ENCODE measurements around the gene UAP1L1. TPM values are rescaled to one million over a fixed set of nuclear protein-coding genes. Genes with fewer than 3 reads are reported as not detected.
"Not testable (repeated sequence)": the region's sequence is repeated elsewhere in the genome, so short reads cannot be mapped to it uniquely, and the experiment has no call there.

The UAP1L1 gene
- total RNA-seq, 1 donor from 2014 or later = 11.5 TPM

DNA sequence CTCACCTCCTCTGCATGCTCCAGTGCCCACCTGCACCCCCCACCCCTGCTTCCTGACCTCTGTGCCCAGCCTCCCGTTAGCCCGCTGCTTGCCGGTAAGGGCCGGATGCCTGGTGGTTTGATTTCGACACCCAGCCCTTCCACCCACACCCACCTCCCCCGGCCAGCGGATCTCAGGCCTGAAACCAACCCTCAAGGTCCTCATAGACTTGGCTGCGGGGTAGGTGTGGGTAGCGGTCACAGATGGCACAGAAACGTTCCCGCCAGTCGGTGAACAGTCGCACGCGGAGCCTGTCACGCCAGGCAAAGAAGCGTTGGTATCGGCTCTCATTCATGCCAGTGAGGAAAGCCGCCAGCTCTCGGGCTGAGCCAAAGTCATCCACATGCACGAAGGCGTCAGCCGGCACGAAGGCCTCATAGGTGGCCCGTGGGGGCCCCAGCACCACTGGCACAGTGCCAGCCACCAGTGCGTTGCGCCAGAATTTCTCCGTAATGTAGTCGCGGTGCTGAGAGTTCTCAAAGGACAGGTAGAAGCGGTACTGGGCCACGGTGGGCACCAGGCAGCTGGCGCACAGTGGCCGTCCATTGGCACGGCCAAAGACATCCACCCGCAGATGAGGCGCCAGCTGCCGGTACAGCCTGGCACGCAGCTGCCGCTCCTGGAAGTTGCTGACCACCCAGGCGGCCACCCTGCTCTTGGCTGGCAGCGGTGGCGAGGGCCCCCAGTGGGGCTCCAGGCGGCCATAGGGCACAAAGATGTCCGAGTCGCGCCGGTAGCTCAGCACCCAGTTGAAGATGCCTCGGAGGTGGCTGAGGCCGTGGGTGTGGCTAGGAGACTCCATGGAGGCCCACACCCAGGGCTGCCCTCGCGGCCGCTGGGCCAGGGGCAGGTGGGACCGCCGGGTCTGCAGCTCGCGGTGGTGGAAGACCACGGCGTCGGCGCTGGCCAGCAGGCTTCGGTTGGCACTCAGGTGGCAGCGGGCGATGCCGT is 46.5 kb upstream of the UAP1L1 start:
- intact Hi-C loops (cut with micrococcal nuclease) = no loop called here
- H3K4me1 ChIP-seq = peaks cover 47% of the 10 kb centered on the region
- no peaks in the 10 kb centered on the region for H3K36me3 ChIP-seq
- DNase-seq = no peak
- H3K27ac ChIP-seq (replicated peaks) = no peak overlapping the region
- TF ChIP-seq, protein P1, sequence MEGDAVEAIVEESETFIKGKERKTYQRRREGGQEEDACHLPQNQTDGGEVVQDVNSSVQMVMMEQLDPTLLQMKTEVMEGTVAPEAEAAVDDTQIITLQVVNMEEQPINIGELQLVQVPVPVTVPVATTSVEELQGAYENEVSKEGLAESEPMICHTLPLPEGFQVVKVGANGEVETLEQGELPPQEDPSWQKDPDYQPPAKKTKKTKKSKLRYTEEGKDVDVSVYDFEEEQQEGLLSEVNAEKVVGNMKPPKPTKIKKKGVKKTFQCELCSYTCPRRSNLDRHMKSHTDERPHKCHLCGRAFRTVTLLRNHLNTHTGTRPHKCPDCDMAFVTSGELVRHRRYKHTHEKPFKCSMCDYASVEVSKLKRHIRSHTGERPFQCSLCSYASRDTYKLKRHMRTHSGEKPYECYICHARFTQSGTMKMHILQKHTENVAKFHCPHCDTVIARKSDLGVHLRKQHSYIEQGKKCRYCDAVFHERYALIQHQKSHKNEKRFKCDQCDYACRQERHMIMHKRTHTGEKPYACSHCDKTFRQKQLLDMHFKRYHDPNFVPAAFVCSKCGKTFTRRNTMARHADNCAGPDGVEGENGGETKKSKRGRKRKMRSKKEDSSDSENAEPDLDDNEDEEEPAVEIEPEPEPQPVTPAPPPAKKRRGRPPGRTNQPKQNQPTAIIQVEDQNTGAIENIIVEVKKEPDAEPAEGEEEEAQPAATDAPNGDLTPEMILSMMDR (IDR thresholded peaks at IDR 0.05; ENCODE audit: borderline replicate concordance) = no peak
- H3K27me3 ChIP-seq (ENCODE audit: low read depth) = no peaks in the 10 kb centered on the region
- H3K9me3 ChIP-seq (replicated peaks) = no peaks in the 10 kb centered on the region
- no peak overlapping the region for H3K4me3 ChIP-seq

DNA sequence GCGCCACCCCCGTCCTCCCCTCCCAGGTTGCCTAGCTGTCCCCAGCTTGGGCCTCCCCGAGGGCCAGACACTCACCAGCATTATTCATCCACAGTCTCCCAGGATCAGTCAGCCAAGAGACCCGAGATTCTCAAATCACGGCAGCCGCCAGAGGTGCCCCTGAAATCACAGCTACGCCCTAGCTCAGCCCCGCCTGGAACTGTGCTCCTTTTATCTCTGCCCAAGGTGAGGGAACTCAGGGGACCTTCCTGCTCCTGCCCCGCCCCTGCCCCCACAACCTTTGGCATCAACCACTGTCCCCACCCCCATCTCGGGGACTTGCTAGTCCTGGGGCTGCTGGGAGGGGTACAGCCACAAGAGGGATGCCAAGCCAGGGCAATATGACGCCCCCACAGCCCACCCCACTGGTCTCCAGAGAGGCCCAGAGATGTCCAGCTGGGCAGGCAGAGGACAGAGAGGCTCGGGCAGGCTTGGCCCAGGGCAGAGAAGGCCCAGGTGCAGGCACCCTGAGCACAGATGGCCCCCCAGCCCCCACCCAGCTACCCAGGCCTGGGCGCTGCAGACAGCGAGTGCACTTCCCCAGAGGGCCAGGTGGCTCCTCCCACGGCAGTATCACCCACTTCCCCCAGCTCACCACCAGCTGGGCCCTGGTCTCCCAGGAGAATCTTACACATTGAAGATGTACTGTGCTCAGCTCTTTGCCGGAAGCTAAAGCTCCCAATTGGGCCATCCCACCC is 45.2 kb upstream of the UAP1L1 start, which contains the start of gene FUT7:
FUT7 (minus strand) TSS at position 185 of the 737 bp plus-strand sequence; CDS start at position 88, 97 bp downstream.
- Histone ChIP-seq H3K36me3 (no peaks in the 10 kb centered on the region), H3K27me3 (ENCODE audit: low read depth) (no peaks in the 10 kb centered on the region), H3K4me3 (peak within 1 kb of the TSS; percentile 6), H3K9me3 (replicated peaks) (no peaks in the 10 kb centered on the region), H3K4me1 (peaks cover 35% of the 10 kb centered on the region), H3K27ac (replicated peaks) (peak within 1 kb of the TSS; percentile 48)
- intact Hi-C loops (cut with micrococcal nuclease) = no loop called here
- TF ChIP-seq, protein P1 (IDR thresholded peaks at IDR 0.05; ENCODE audit: borderline replicate concordance) = no peak
- no peak for DNase-seq

DNA sequence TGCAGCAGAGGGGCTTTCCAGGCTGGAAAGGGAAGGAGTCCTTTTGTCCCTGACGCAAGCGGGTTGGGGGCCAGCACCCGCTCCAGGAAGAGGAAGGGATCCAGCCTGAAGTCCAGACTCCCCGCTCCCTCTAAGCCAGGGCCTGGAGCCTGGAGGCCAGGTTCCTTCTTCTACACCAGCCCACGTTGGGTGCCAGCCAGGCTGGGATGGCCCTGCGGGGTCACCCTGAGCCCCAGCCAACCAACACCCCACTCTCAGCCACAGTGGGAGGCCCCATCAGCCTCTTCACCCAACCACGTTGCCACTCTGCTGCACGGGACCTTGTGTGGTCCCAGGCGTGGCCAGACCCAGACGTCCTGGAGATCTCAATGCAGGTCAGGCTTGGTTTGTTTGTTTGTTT is 44.5 kb upstream of the UAP1L1 start:
- intact Hi-C loops (cut with micrococcal nuclease) = no loop called here
- TF ChIP-seq, protein P1 (IDR thresholded peaks at IDR 0.05; ENCODE audit: borderline replicate concordance) = no peak

DNA sequence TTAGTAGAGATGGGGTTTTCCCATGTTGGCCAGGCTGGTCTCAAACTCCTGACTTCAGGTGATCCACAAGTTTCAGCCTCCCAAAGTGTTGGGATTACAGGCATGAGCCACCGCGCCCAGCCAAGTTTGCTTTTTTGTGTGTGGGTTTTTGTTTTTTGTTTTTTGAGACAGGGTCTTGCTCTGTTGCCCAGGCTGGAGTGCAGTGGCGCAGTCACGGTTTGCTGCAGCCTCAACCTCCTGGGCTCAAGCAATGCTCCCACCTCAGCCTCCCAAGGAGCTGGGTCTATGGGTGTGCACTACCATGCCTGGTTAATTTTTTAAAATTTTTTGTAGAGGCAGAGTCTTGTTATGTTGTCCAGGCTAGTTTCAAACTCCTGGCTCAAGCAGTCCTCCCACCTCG is 43.8 kb upstream of the UAP1L1 start:
- H3K9me3 ChIP-seq (replicated peaks); intact Hi-C loops (cut with micrococcal nuclease); H3K27me3 ChIP-seq (ENCODE audit: low read depth); H3K27ac ChIP-seq (replicated peaks); DNase-seq; H3K36me3 ChIP-seq: not testable (repeated sequence)
- peak overlapping the region; percentile 39 for H3K4me3 ChIP-seq
- peaks cover 28% of the 10 kb centered on the region for H3K4me1 ChIP-seq

More for the DNA sequence above, 44.5 kb upstream of the UAP1L1 start:
- Histone ChIP-seq H3K36me3 (peaks cover 3% of the 10 kb centered on the region), H3K4me1 (peaks cover 29% of the 10 kb centered on the region), H3K4me3 (peak overlapping the region; percentile 39), H3K27ac (replicated peaks) (peak overlapping the region; percentile 48), H3K9me3 (replicated peaks) (no peaks in the 10 kb centered on the region), H3K27me3 (ENCODE audit: low read depth) (no peaks in the 10 kb centered on the region)
- DNase-seq = peak; percentile 69

DNA sequence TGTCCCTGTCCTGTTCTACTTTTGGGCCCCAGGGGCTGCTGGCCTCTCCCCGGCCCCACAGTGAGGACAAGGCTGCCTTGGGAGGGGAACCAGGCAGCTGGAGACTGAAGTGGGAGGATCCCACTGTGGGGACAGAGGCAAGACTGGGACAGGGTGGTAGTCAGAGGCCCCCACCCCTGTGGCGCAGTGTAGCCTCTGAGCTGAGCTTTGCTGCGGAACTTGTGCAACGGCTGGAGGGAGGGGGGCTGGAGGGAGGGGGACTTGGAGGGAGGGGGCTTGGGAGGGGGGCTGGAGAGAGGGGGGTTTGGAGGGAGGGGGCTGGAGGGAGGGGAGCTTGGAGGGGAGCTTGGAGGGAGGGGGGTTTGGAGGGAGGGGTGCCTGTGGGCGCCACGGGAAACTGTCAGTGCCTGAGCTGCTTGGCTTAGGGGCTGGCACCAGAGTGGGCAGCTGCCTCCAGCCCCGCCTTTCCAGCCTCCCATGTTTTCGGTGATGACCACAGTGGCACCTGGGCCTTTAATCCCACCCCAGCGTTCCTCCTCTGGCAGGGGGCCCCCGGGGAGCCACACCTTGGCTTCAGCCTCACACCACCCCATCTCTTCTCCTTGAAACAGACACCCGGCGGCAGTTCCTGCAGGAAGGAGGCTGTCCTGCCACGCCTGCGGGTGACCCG is 43.1 kb upstream of the UAP1L1 start:
- Histone ChIP-seq H3K36me3 (peaks cover 11% of the 10 kb centered on the region), H3K27me3 (ENCODE audit: low read depth) (no peaks in the 10 kb centered on the region), H3K4me3 (peak overlapping the region; percentile 39), H3K4me1 (peaks cover 21% of the 10 kb centered on the region), H3K9me3 (replicated peaks) (no peaks in the 10 kb centered on the region), H3K27ac (replicated peaks) (no peak overlapping the region)
- intact Hi-C loops (cut with micrococcal nuclease) = no loop called here
- TF ChIP-seq, protein P1 (IDR thresholded peaks at IDR 0.05; ENCODE audit: borderline replicate concordance) = no peak
- DNase-seq = no peak

Measured in left ventricle myocardium inferior (tissue), 1 donor.